Measurements from ENCODE around the gene FBXO27.

DNA sequence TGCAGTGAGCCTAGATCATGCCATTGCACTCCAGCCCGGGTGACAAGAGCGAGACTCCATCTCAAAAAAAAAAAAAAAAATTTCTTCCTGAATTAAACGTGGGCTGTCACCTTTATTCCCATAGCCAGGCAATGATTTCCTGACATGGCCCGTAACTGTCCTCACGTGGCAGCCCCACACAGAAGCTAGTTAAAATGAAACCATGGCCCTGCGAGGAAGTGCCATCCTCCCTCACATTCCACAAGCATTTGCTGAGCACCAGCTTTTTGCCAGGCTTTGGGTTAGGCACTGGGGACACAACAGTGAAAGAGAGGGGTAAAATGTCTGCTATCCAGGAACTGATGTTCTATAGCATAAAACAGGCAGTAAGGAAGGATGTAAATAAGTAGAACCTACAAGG is 13.2 kb upstream of the FBXO27 start:
- TF ChIP-seq, protein P1, sequence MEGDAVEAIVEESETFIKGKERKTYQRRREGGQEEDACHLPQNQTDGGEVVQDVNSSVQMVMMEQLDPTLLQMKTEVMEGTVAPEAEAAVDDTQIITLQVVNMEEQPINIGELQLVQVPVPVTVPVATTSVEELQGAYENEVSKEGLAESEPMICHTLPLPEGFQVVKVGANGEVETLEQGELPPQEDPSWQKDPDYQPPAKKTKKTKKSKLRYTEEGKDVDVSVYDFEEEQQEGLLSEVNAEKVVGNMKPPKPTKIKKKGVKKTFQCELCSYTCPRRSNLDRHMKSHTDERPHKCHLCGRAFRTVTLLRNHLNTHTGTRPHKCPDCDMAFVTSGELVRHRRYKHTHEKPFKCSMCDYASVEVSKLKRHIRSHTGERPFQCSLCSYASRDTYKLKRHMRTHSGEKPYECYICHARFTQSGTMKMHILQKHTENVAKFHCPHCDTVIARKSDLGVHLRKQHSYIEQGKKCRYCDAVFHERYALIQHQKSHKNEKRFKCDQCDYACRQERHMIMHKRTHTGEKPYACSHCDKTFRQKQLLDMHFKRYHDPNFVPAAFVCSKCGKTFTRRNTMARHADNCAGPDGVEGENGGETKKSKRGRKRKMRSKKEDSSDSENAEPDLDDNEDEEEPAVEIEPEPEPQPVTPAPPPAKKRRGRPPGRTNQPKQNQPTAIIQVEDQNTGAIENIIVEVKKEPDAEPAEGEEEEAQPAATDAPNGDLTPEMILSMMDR (conservative IDR thresholded peaks at IDR 0.05), result no peak
- no peak for TF ChIP-seq EZH2 (IDR thresholded peaks at IDR 0.05; ENCODE audit: low read depth)

Measured in PC-9 (cell line).